ENCODE measurements around the gene FXYD2. TPM values are rescaled to one million over a fixed set of nuclear protein-coding genes. Genes with fewer than 3 reads are reported as not detected.

FXYD2 gene
- polyA plus RNA-seq, 1 experiment = not detected

DNA sequence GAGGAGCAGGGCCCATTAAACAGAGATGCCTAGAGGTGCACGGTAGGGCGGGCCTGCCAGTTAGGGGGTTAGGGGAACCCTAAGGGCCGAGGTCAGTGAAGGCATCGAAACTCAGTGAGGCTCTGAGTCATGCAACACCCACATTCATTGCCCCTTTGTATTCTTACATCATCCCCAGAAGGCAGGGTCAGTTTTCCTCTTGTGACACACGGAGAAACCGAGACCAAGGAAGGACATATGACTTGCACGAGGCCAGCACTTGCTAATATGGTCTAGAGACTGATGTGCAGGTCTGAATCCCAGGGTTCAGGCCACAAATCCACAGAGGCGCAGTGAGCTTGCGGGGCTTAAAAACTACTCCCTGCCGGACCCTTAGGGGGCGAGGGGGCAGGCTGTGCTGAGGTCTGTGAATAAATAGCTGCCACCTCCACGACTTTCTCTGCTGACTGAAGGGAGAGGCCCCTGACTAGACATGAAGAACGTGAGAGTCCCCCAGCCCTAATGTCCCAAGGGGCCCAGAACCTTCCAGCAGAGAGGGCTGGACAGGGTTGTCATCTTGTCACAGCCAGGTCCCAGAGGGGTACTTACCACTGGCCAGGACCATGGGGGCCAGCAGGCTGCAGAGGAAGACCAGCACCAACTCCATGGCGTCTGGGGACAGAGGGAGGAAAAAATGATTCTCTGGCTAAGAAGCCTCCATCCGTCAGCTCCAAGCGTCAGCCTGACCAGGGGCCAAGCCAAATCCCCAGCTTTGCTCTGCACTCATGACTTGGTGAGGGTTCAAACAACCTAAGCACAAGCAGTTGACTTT lies 17.8 kb upstream of the FXYD2 start:
- ChIA-PET POLR2A (no interaction called here), CTCF (interaction anchor here (0.7 to 8.9 kb wide), 15 partner anchors 8 to 485 kb away, joined by 3 to 256 read pairs (median 7); no protein-coding TSS in a partner anchor)
- TF ChIP-seq, protein P1, sequence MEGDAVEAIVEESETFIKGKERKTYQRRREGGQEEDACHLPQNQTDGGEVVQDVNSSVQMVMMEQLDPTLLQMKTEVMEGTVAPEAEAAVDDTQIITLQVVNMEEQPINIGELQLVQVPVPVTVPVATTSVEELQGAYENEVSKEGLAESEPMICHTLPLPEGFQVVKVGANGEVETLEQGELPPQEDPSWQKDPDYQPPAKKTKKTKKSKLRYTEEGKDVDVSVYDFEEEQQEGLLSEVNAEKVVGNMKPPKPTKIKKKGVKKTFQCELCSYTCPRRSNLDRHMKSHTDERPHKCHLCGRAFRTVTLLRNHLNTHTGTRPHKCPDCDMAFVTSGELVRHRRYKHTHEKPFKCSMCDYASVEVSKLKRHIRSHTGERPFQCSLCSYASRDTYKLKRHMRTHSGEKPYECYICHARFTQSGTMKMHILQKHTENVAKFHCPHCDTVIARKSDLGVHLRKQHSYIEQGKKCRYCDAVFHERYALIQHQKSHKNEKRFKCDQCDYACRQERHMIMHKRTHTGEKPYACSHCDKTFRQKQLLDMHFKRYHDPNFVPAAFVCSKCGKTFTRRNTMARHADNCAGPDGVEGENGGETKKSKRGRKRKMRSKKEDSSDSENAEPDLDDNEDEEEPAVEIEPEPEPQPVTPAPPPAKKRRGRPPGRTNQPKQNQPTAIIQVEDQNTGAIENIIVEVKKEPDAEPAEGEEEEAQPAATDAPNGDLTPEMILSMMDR (IDR thresholded peaks at IDR 0.05; ENCODE audit: low read depth, low read length) = no peak
- Histone ChIP-seq H3K27me3 (ENCODE audit: control insufficient read depth, insufficient read depth, low read length) (peaks cover 12% of the 10 kb centered on the region), H3K27ac (ENCODE audit: low read depth, low read length) (no peak overlapping the region), H3K9me3 (ENCODE audit: control insufficient read depth, insufficient read depth, low read length) (no peaks in the 10 kb centered on the region), H3K4me3 (ENCODE audit: low read depth, low read length) (no peak overlapping the region)
- DNase-seq (ENCODE audit: low read depth, low spot score) = no peak

DNA sequence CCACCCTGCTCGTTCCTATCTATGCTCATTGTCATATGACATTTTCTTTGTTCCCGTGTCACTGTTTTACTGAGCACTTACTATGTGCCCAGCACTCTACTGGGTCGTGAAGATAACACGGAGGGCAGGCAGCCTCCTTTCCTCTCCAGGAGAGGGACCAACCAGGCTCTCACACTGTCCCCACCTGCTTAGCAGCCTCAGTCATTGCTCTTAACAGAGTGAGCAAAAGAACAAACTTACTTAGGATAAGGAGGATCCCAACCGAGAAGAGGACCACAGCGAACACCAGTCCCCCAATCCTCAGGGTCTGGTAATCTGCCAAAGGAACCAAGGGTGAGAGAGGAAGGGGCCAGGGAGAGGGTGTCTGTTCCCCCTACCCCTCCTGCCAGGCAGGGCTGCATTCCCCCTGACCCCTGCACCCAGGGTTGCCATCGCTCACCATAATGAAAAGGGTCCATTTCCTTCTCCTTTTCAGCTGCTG lies 17.0 kb upstream of the FXYD2 start:
- DNase-seq (ENCODE audit: low read depth, low spot score) = no peak
- Histone ChIP-seq H3K4me3 (ENCODE audit: low read depth, low read length) (no peak overlapping the region), H3K9me3 (ENCODE audit: control insufficient read depth, insufficient read depth, low read length) (no peaks in the 10 kb centered on the region), H3K27ac (ENCODE audit: low read depth, low read length) (no peak overlapping the region), H3K27me3 (ENCODE audit: control insufficient read depth, insufficient read depth, low read length) (peaks cover 14% of the 10 kb centered on the region)
- CTCF ChIA-PET = interaction anchor here (2.0 to 8.9 kb wide), 4 partner anchors 20 to 106 kb away, joined by 6 to 256 read pairs (median 46); no protein-coding TSS in a partner anchor
- TF ChIP-seq, protein P1 (IDR thresholded peaks at IDR 0.05; ENCODE audit: low read depth, low read length) = no peak
- POLR2A ChIA-PET = no interaction called here

DNA sequence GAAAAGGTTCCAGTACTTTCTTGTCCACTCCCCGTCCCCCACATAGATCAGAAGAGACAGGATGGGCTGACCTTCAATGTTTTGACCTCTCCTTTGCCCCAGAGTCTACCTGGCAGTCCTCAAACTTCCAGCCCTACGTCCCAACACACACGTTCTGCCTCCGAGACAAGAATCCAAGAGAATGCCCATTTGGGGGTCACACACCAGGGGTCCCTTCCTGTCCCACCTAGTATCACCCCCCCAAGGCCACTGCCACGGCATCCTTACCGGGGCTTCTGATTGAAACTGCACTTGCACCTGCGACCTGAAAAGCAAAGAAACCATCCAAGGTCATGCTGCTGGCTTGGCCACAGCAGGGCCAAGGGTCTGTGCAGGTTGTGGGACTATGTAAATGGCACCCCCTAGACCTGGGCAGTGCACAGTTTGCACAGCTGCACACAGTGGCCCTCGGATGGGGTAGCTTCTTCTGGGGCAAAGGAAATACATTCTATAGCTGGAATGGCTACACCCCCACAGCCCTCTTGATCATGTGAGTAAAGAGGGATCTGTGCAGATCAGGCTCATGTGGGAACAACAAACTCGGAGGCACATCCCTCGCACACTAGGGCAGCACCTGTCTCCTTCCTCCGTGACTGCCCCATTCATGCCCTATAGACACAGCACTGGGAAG lies 16.5 kb upstream of the FXYD2 start:
- Histone ChIP-seq H3K27ac (ENCODE audit: low read depth, low read length) (no peak overlapping the region), H3K9me3 (ENCODE audit: control insufficient read depth, insufficient read depth, low read length) (no peaks in the 10 kb centered on the region), H3K4me3 (ENCODE audit: low read depth, low read length) (no peak overlapping the region), H3K27me3 (ENCODE audit: control insufficient read depth, insufficient read depth, low read length) (peaks cover 14% of the 10 kb centered on the region)
- CTCF ChIA-PET = interaction anchor here (1.0 to 8.9 kb wide), 3 partner anchors 13 to 107 kb away, joined by 3 to 256 read pairs (median 4); no protein-coding TSS in a partner anchor
- no peak for DNase-seq (ENCODE audit: low read depth, low spot score)
- TF ChIP-seq, protein P1 (IDR thresholded peaks at IDR 0.05; ENCODE audit: low read depth, low read length) = no peak
- POLR2A ChIA-PET = no interaction called here

DNA sequence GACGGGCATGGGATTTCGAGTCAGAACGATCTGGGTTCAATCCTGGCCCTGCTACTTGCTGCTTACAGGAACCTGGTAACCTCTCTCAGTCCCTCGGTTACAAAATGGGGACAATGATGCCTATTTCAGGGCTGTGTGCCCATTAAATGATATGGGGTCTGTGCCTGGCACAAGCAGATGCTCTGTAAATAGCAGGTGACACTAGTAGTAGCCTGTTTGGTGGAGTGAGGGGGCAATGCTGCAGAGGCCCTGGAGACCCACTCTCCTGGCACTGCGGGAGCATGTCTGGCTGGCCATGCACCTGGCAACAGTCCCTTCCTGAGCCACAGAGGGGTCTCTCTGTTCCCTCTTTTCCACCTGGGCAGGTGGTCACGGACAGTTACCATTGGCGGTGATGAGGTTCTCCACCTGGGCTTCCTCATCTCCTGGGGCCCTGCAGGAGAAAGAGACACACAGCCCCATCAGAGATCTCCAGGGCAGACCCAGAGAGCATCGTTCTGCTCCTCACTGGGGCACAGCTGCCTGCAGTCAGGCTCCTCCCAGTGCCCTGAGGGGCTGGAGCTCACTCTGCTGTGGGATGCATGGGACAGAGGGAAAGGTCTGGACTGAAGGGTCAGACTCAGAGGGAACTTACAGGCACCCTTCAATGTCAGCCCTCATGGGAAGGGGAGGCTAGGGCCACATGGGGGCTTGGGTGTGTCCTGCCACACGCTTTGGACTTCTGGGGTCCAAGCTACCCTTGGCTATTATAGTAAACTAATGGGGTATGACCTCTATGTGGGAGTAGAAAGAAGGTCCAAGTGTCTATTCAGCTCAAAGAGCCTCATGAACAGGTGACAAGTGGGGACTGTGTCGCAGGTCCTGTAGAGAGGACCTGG lies 15.6 kb upstream of the FXYD2 start:
- ChIA-PET CTCF (interaction anchor here (0.8 to 8.9 kb wide), 4 partner anchors 13 to 108 kb away, joined by 3 to 256 read pairs (median 4); no protein-coding TSS in a partner anchor), POLR2A (no interaction called here)
- no peak overlapping the region for H3K27ac ChIP-seq (ENCODE audit: low read depth, low read length)
- no peak overlapping the region for H3K4me3 ChIP-seq (ENCODE audit: low read depth, low read length)
- TF ChIP-seq, protein P1 (IDR thresholded peaks at IDR 0.05; ENCODE audit: low read depth, low read length) = no peak
- DNase-seq (ENCODE audit: low read depth, low spot score) = no peak
- H3K9me3 ChIP-seq (ENCODE audit: control insufficient read depth, insufficient read depth, low read length) = no peaks in the 10 kb centered on the region
- H3K27me3 ChIP-seq (ENCODE audit: control insufficient read depth, insufficient read depth, low read length) = peaks cover 14% of the 10 kb centered on the region

Data from AG04450 (cell line).